Progenitor cell of endocrine pancreas (in vitro differentiated cells): Measurements from ENCODE around the gene POLK. TPM values are rescaled to one million over a fixed set of nuclear protein-coding genes. Genes with fewer than 3 reads are reported as not detected.

Source experiments
- DNase-seq: peaks from one replicate; pipeline ENCODE4 v3.0.0; 2021; ENCODE audit warnings: low spot score; ENCODE audit not compliant: unreplicated experiment
- H3K27ac Mint-ChIP-seq: 2 replicates; pipeline ENCODE4 v1.8.0; 2021; ENCODE audit warnings: mild to moderate bottlenecking, moderate library complexity, mixed read lengths
- H3K27me3 Mint-ChIP-seq: 2 replicates; pipeline ENCODE4 v1.8.0; 2021; ENCODE audit warnings: mixed read lengths
- H3K36me3 Mint-ChIP-seq: 2 replicates; pipeline ENCODE4 v1.8.0; 2022; ENCODE audit warnings: mixed read lengths; ENCODE audit not compliant: insufficient read depth
- H3K4me1 Mint-ChIP-seq: 2 replicates; pipeline ENCODE4 v1.8.0; 2021; ENCODE audit warnings: low read depth, mixed read lengths
- H3K4me3 Mint-ChIP-seq: 2 replicates; pipeline ENCODE4 v1.8.0; 2021; ENCODE audit warnings: low read depth, mild to moderate bottlenecking, moderate library complexity, mixed read lengths
- H3K9me3 Mint-ChIP-seq: 2 replicates; pipeline ENCODE4 v1.8.0; 2021; ENCODE audit warnings: low read depth, mixed read lengths
- total RNA-seq: library from RNA; stranded (reverse); gene quantifications from 2 replicates; pipeline ENCODE4 v1.2.1, GENCODE V29; 2021
- TF ChIP-seq, protein P1 (sequence below): fragments of 200-600 bp; sonication (generic); IDR thresholded peaks from one replicate; pipeline ENCODE4 v1.5.0; 2021; ENCODE audit warnings: antibody characterized with exemption, mild to moderate bottlenecking; ENCODE audit not compliant: unreplicated experiment

The POLK gene
- total RNA-seq, 1 donor from 2014 or later: 20.2 TPM

- H3K4me3 Mint-ChIP-seq: no peak overlapping the region
- no peak overlapping the region for H3K27ac Mint-ChIP-seq
- no peaks in the 10 kb centered on the region for H3K4me1 Mint-ChIP-seq
- no peaks in the 10 kb centered on the region for H3K27me3 Mint-ChIP-seq
- no peak for DNase-seq
- H3K9me3 Mint-ChIP-seq: no peaks in the 10 kb centered on the region
- TF ChIP-seq, protein P1, sequence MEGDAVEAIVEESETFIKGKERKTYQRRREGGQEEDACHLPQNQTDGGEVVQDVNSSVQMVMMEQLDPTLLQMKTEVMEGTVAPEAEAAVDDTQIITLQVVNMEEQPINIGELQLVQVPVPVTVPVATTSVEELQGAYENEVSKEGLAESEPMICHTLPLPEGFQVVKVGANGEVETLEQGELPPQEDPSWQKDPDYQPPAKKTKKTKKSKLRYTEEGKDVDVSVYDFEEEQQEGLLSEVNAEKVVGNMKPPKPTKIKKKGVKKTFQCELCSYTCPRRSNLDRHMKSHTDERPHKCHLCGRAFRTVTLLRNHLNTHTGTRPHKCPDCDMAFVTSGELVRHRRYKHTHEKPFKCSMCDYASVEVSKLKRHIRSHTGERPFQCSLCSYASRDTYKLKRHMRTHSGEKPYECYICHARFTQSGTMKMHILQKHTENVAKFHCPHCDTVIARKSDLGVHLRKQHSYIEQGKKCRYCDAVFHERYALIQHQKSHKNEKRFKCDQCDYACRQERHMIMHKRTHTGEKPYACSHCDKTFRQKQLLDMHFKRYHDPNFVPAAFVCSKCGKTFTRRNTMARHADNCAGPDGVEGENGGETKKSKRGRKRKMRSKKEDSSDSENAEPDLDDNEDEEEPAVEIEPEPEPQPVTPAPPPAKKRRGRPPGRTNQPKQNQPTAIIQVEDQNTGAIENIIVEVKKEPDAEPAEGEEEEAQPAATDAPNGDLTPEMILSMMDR: no peak
- H3K36me3 Mint-ChIP-seq: peaks cover 2% of the 10 kb centered on the region
Measured at GRCh38 chr5:75640395-75640794, 128.7 kb downstream of the POLK start.

DNA sequence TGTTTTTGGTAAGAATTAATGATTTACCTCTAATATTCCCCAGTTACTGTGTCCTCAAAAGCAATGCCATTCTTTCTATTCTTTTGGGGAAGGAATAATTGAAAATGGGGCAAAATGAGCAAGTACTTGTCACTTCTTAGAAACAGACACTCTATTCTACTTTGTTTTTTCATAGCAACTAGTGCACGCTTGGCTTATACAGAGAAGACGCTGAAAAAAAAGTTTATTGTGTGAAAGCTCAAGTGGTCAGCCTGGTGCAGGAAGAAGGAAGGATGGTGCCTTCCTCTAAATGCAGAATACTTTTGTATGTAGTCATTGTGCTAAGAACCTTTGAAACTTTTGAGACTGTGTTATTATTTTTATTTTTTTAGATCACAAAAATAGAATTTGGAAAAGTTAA is 129.1 kb downstream of the POLK start:
- H3K27me3 Mint-ChIP-seq: no peaks in the 10 kb centered on the region

GRCh38 chr5:75648712-75649111 is 137.0 kb downstream of the POLK start:
- TF ChIP-seq, protein P1: no peak
- peaks cover 3% of the 10 kb centered on the region for H3K4me1 Mint-ChIP-seq
- DNase-seq: no peak
- no peak overlapping the region for H3K27ac Mint-ChIP-seq
- H3K36me3 Mint-ChIP-seq: no peaks in the 10 kb centered on the region
- H3K4me3 Mint-ChIP-seq: no peak overlapping the region
- H3K27me3 Mint-ChIP-seq: no peaks in the 10 kb centered on the region
- peaks cover 3% of the 10 kb centered on the region for H3K9me3 Mint-ChIP-seq

More for the DNA sequence above, 129.1 kb downstream of the POLK start:
- Mint-ChIP-seq H3K4me3 (no peak overlapping the region), H3K9me3 (no peaks in the 10 kb centered on the region), H3K4me1 (no peaks in the 10 kb centered on the region), H3K36me3 (peaks cover 2% of the 10 kb centered on the region), H3K27ac (no peak overlapping the region)
- no peak for DNase-seq
- TF ChIP-seq, protein P1: no peak

Other genes with a start within 250 kb of the POLK start
- gene HMGCR, start 174.7 kb upstream of the POLK start, total RNA-seq: 163 and 172 TPM in 2 replicates
- 49.3 and 50.8 TPM in 2 replicates for gene CERT1, start 262 bp upstream of the POLK start, total RNA-seq
- 2.3 and 2.8 TPM in 2 replicates for gene ANKDD1B, start 99.6 kb downstream of the POLK start, total RNA-seq
- 12.7 and 16.2 TPM in 2 replicates for gene POC5, start 205.5 kb downstream of the POLK start, total RNA-seq